ENCODE data around the gene AKAP9. TPM values are rescaled to one million over a fixed set of nuclear protein-coding genes. Genes with fewer than 3 reads are reported as not detected.
"Not testable (repeated sequence)": the region's sequence is repeated elsewhere in the genome, so short reads cannot be mapped to it uniquely, and the experiment has no call there.

AKAP9 gene
- total RNA-seq, 1 donor from 2014 or later, result 217 TPM

- no peak for DNase-seq
Measured at GRCh38 chr7:91946549-91946948, 5.9 kb downstream of the AKAP9 start.

- no peak for DNase-seq
Measured at GRCh38 chr7:91947948-91948347, 7.3 kb downstream of the AKAP9 start.

GRCh38 chr7:91949221-91950009, 8.8 kb downstream of the AKAP9 start:
- DNase-seq, result no peak

GRCh38 chr7:91953618-91954017, 13.0 kb downstream of the AKAP9 start:
- DNase-seq, result no peak

- DNase-seq, result not testable (repeated sequence)
Measured at GRCh38 chr7:91956464-91956863, 15.8 kb downstream of the AKAP9 start.

GRCh38 chr7:91957232-91957631, 16.6 kb downstream of the AKAP9 start:
- no peak for DNase-seq

- DNase-seq, result no peak
Measured at GRCh38 chr7:91957823-91958222, 17.2 kb downstream of the AKAP9 start.

GRCh38 chr7:91959023-91959422, 18.4 kb downstream of the AKAP9 start:
- no peak for DNase-seq

- DNase-seq, result no peak
Measured at GRCh38 chr7:91961816-91962215, 21.2 kb downstream of the AKAP9 start.

GRCh38 chr7:91962419-91962818, 21.8 kb downstream of the AKAP9 start:
- DNase-seq, result no peak

GRCh38 chr7:91967513-91967912, 26.9 kb downstream of the AKAP9 start:
- DNase-seq, result not testable (repeated sequence)

- no peak for DNase-seq
Measured at GRCh38 chr7:91973639-91974038, 33.0 kb downstream of the AKAP9 start.

GRCh38 chr7:91974066-91974465, 33.4 kb downstream of the AKAP9 start:
- DNase-seq, result no peak

GRCh38 chr7:91976743-91977142, 36.1 kb downstream of the AKAP9 start:
- DNase-seq, result no peak

GRCh38 chr7:91979590-91979989, 38.9 kb downstream of the AKAP9 start:
- no peak for DNase-seq

GRCh38 chr7:91982352-91982751, 41.7 kb downstream of the AKAP9 start:
- DNase-seq, result not testable (repeated sequence)

GRCh38 chr7:91988213-91988612, 47.6 kb downstream of the AKAP9 start:
- no peak for DNase-seq

GRCh38 chr7:91993976-91994375, 53.3 kb downstream of the AKAP9 start:
- DNase-seq, result no peak

GRCh38 chr7:91995391-91996105, 54.9 kb downstream of the AKAP9 start:
- no peak for DNase-seq

GRCh38 chr7:91999631-92000565, 59.2 kb downstream of the AKAP9 start:
- DNase-seq, result no peak

GRCh38 chr7:92002720-92003119, 62.1 kb downstream of the AKAP9 start:
- DNase-seq, result no peak

GRCh38 chr7:92006046-92006445, 65.4 kb downstream of the AKAP9 start:
- DNase-seq, result no peak

GRCh38 chr7:92010215-92010614, 69.6 kb downstream of the AKAP9 start:
- DNase-seq, result no peak

All from occipital lobe (tissue), 2 donors.